ENCODE results near the gene MKRN1.

- TF ChIP-seq POLR2A (IDR thresholded peaks at IDR 0.05; ENCODE audit: low read length) (no peak), GATA1 (IDR thresholded peaks at IDR 0.05; ENCODE audit: low read depth, low read length) (no peak)
These were observed 24.7 kb downstream of the MKRN1 start for GRCh38 chr7:140454657-140455015.

Measured in erythroblast (primary cell).